ENCODE data around the gene RNF225. TPM values are rescaled to one million over a fixed set of nuclear protein-coding genes. Genes with fewer than 3 reads are reported as not detected.

Gene RNF225
- total and polyA plus RNA-seq, 2 of the 13 experiments (the other 11 are each of a cell fraction or from before 2014, with no cell fraction given), result not detected

DNA sequence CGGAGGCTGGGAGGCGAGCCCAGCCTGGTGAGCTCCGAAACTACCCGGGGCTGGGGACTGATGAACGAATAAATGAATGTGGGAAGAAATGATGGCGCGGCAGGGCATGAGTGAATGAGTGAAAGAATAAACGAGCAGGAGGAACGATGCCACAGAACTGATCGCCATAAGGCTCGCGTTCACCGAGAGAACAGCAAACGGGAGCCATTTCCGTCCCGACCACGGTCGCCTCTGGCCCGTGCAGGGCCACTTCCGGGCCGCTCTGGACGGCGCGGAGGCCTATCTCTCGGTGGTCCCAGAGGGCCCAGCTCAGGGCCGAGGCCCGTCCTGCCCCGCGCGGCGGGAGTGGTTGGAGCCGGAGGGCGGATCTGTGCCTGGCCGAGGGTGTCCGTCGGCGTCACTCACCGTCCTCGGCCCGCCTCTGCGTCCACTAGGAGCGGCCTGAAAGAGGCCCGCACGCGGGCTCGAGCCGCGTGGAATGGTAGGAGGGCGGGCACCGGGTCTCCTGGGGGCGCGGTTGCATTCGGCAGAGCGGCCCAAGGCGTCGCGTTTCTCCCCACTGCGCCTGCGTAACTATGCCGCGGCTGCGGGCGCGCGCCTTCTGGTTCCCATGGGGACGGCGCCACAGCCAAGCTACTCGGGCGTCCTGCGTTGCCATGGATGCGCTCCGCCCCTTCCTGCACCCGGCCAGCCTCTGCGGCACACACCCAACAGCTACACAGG is 33.0 kb upstream of the RNF225 start, which contains the start of gene ZNF497 (continued):
- TF ChIP-seq THRA (CRISPR knock-in tag; IDR thresholded peaks at IDR 0.05; ENCODE audit: borderline replicate concordance), result peak; percentile 13; the same call in 1 of the 2 replicates
- no peak for TF ChIP-seq ZNF337 (CRISPR knock-in tag; IDR thresholded peaks at IDR 0.05; ENCODE audit: borderline replicate concordance, low read depth)
- TF ChIP-seq YY1 (IDR thresholded peaks at IDR 0.05; ENCODE audit: insufficient read depth, insufficient replicate concordance, low read depth, low read length), result peak; percentile 88
- TF ChIP-seq KLF15 (CRISPR knock-in tag; IDR thresholded peaks at IDR 0.05; ENCODE audit: borderline replicate concordance), result no peak; the same call in 1 of the 2 replicates
- peak; percentile 71 for TF ChIP-seq RXRA (CRISPR knock-in tag; IDR thresholded peaks at IDR 0.05)
- TF ChIP-seq, protein P1, sequence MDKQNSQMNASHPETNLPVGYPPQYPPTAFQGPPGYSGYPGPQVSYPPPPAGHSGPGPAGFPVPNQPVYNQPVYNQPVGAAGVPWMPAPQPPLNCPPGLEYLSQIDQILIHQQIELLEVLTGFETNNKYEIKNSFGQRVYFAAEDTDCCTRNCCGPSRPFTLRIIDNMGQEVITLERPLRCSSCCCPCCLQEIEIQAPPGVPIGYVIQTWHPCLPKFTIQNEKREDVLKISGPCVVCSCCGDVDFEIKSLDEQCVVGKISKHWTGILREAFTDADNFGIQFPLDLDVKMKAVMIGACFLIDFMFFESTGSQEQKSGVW (CRISPR knock-in tag; IDR thresholded peaks at IDR 0.05; ENCODE audit: borderline replicate concordance), result no peak
- no peak for TF ChIP-seq ZFP36L1 (CRISPR knock-in tag; IDR thresholded peaks at IDR 0.05)
- peak; percentile 64; the same call in 1 of the 2 replicates for TF ChIP-seq ZFP82 (CRISPR knock-in tag; IDR thresholded peaks at IDR 0.05; ENCODE audit: borderline replicate concordance)
- TF ChIP-seq ZNF282 (IDR thresholded peaks at IDR 0.05; ENCODE audit: partially characterized antibody), result no peak
- no peak for TF ChIP-seq SMARCC2 (IDR thresholded peaks at IDR 0.05)
- TF ChIP-seq ASH2L (IDR thresholded peaks at IDR 0.05; ENCODE audit: insufficient read length, low read depth, low read length), result peak; percentile 85
- TF ChIP-seq KLF16 (CRISPR knock-in tag; IDR thresholded peaks at IDR 0.05), result peak in 1 of 2 experiments; percentile 35; a peak in 1 of 4 replicates
- TF ChIP-seq ZSCAN9 (CRISPR knock-in tag; IDR thresholded peaks at IDR 0.05; ENCODE audit: borderline replicate concordance), result 0 out of 2 replicates have a peak, but pooled peaks have one; percentile 53
- TF ChIP-seq SATB2 (CRISPR knock-in tag; IDR thresholded peaks at IDR 0.05), result peak; percentile 63; the same call in 1 of the 2 replicates
- no peak for TF ChIP-seq ZNF530 (CRISPR knock-in tag; IDR thresholded peaks at IDR 0.05; ENCODE audit: low read depth)
- TF ChIP-seq ZHX1 (CRISPR knock-in tag; IDR thresholded peaks at IDR 0.05; ENCODE audit: low read depth), result no peak
- TF ChIP-seq CBX5 (CRISPR knock-in tag; IDR thresholded peaks at IDR 0.05; ENCODE audit: borderline replicate concordance), result peak; percentile 21; the same call in 1 of the 2 replicates
- TF ChIP-seq EP300 (IDR thresholded peaks at IDR 0.05; ENCODE audit: low read depth in 2 of 2, low read length in 2 of 2), result no peak
- TF ChIP-seq EP300 (CRISPR knock-in tag; IDR thresholded peaks at IDR 0.05; ENCODE audit: borderline replicate concordance), result 0 out of 2 replicates have a peak, but pooled peaks have one; percentile 21
- TF ChIP-seq SAFB2 (CRISPR knock-in tag; IDR thresholded peaks at IDR 0.05; ENCODE audit: borderline replicate concordance, low read depth), result no peak
- TF ChIP-seq ATF7 (IDR thresholded peaks at IDR 0.05), result no peak
- TF ChIP-seq ATF7 (CRISPR knock-in tag; IDR thresholded peaks at IDR 0.05), result no peak
- 0 out of 2 replicates have a peak, but pooled peaks have one; percentile 10 for TF ChIP-seq ZNF768 (CRISPR knock-in tag; IDR thresholded peaks at IDR 0.05)
- TF ChIP-seq XRCC5 (optimal IDR thresholded peaks at IDR 0.05; ENCODE audit: low read length), result peak; percentile 50
- no peak for TF ChIP-seq ADNP (CRISPR knock-in tag; IDR thresholded peaks at IDR 0.05)
- peak; percentile 85 for TF ChIP-seq RBM39 (IDR thresholded peaks at IDR 0.05; ENCODE audit: low read depth, low read length, poor library complexity, severe bottlenecking)
